Aorta (tissue), 5 donors: Measurements from ENCODE around the gene FMNL2. TPM values are rescaled to one million over a fixed set of nuclear protein-coding genes. Genes with fewer than 3 reads are reported as not detected.

Source experiments
- ATAC-seq: fragments of 200-7000 bp; cut with Tn5 transposase; one replicate; pipeline ENCODE4 v1.9.1; 2022; ENCODE audit warnings: moderate library complexity; ENCODE audit not compliant: low FRiP score
- DNase-seq, 2 donors: peaks; one replicate each; pipeline ENCODE4 v3.0.0-alpha.2; 2020
- H3K27ac ChIP-seq, 2 donors: one replicate each; pipeline ENCODE4 v1.5.1; 2013; ENCODE audit warnings: low read length in 2 of 2, mild to moderate bottlenecking in 2 of 2, moderate library complexity in 2 of 2, control low read depth in 1 of 2, inconsistent platforms in 1 of 2, low read depth in 1 of 2
- H3K27me3 ChIP-seq, 2 donors: one replicate each; pipeline ENCODE4 v1.6.1; 2013; ENCODE audit warnings: control low read depth in 1 of 2, low read length in 1 of 2, mild to moderate bottlenecking in 1 of 2, moderate library complexity in 1 of 2; ENCODE audit not compliant: insufficient read depth in 2 of 2, control insufficient read depth in 1 of 2
- H3K36me3 ChIP-seq, 2 donors: one replicate each; pipeline ENCODE4 v1.6.1; 2013; ENCODE audit warnings: control low read depth in 1 of 2, low read length in 1 of 2, mild to moderate bottlenecking in 1 of 2; ENCODE audit not compliant: insufficient read depth in 2 of 2, control insufficient read depth in 1 of 2
- H3K4me1 ChIP-seq, 2 donors: one replicate each; pipeline ENCODE4 v1.6.1; 2013; ENCODE audit warnings: low read length in 2 of 2, control low read depth in 1 of 2, mild to moderate bottlenecking in 1 of 2, moderate library complexity in 1 of 2; ENCODE audit not compliant: insufficient read depth in 2 of 2, control insufficient read depth in 1 of 2
- H3K4me3 ChIP-seq, 2 donors: one replicate each; pipeline ENCODE4 v1.5.1; 2013; ENCODE audit warnings: low read length in 2 of 2, control low read depth in 1 of 2, mild to moderate bottlenecking in 1 of 2
- H3K9me3 ChIP-seq: one replicate; pipeline ENCODE4 v1.6.1; 2013; ENCODE audit warnings: mild to moderate bottlenecking, low read length; ENCODE audit not compliant: control insufficient read depth
- WGBS, 2 donors: extraction: QIAGEN DNeasy Blood & Tissue Kit; methylation state at CpG; one replicate each; pipeline ENCODE4 v1.1.7; 2013; 5-methylcytosine and 5-hydroxymethylcytosine counted together
- intact Hi-C, 2 donors: fragments of 100-400 bp; cut with DNase I; formaldehyde crosslinking; loops; one replicate each; pipeline versions ENCODE4 v1.14.2 to v1.15.0; 2022
- polyA plus RNA-seq, 2 donors: library from polyadenylated mRNA; stranded (reverse); fragments of 200-250 nt; gene quantifications; one replicate each; pipeline ENCODE4 v1.2.3, GENCODE V29; 2013
- total RNA-seq, 2 donors: library from RNA; stranded (reverse); fragmentation: NEBNext Ultra II Directional; extraction: Animal tissue kit (Norgen Biotek cat#: 25700); gene quantifications; one replicate each; pipeline ENCODE4 v1.2.1, GENCODE V29; 2021
- donor health status: healthy with polysubstance abuse.
- donor health status: Bipolar disorder and iron deficiency.
- donor health status: DM: no; HTN: no; CAD: no.
- donor health status: DM: no; HTN: no; CAD: no.
- donor health status: DM: yes; HTN: yes; CAD: no.

The FMNL2 gene
- total and polyA plus RNA-seq, 4 donors: 10.7 to 55.1 (median 33.7) TPM

GRCh38 chr2:152585830-152586484, 251.0 kb downstream of the FMNL2 start:
- peak overlapping the region in 1 of 2 donors; percentile 36 for H3K27ac ChIP-seq
- ATAC-seq (peak; percentile 84), DNase-seq (peak in 1 of 2 donors; percentile 58)
- H3K4me3 ChIP-seq: no peak overlapping the region
- no peaks in the 10 kb centered on the region for H3K9me3 ChIP-seq
- peaks cover 9 to 10% of the 10 kb centered on the region in 2 donors for H3K4me1 ChIP-seq
- intact Hi-C loops: no loop called here
- no peaks in the 10 kb centered on the region for H3K36me3 ChIP-seq
- H3K27me3 ChIP-seq: no peaks in the 10 kb centered on the region
- WGBS, 2 donors: 30 to 31% methylated on average over 3 of the region's 3 CpGs

- H3K27ac ChIP-seq: no peak overlapping the region
- H3K4me1 ChIP-seq: peaks cover 9 to 10% of the 10 kb centered on the region in 2 donors
- intact Hi-C loops: no loop called here
- no peak overlapping the region for H3K4me3 ChIP-seq
- ATAC-seq (no peak), DNase-seq (no peak)
- no peaks in the 10 kb centered on the region for H3K36me3 ChIP-seq
- WGBS, 2 donors: 81 to 92% methylated on average over 7 of the region's 7 CpGs
- H3K27me3 ChIP-seq: no peaks in the 10 kb centered on the region
- no peaks in the 10 kb centered on the region for H3K9me3 ChIP-seq
Measured at GRCh38 chr2:152587187-152587947, 252.4 kb downstream of the FMNL2 start.

DNA sequence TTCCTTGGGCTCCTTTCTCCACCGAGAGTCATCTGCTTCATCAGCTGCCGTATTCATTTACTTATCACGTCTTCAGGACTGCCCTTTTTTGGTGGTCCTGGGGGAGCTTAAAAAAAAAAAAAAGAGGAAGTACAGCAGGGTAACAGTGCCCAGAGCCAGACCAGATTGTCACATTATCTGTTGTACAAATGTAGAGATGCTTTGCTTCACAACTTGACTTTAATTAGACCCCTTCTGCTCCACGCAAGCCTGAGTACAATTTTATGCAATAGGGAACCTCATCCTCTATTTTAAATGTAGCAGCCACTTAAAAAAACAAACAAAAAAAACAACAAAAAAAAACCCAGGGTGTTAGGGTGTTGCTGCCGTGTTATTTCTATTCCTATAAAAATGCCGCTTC, 254.0 kb downstream of the FMNL2 start:
- peaks cover 5 to 8% of the 10 kb centered on the region in 2 donors for H3K4me1 ChIP-seq
- no peaks in the 10 kb centered on the region for H3K9me3 ChIP-seq
- no peaks in the 10 kb centered on the region for H3K27me3 ChIP-seq
- 30 to 40% methylated on average over 6 of the region's 6 CpGs for WGBS, 2 donors
- no peaks in the 10 kb centered on the region for H3K36me3 ChIP-seq
- no peak for DNase-seq
- intact Hi-C loops: no loop called here
- ATAC-seq: no peak
- H3K27ac ChIP-seq: no peak overlapping the region
- H3K4me3 ChIP-seq: no peak overlapping the region

- no peak overlapping the region for H3K4me3 ChIP-seq
- peak overlapping the region; percentile 67 to 89 for H3K27ac ChIP-seq
- H3K27me3 ChIP-seq: no peaks in the 10 kb centered on the region
- H3K36me3 ChIP-seq: no peaks in the 10 kb centered on the region
- DNase-seq: peak in 1 of 2 donors; percentile 71
- ATAC-seq: peak; percentile 85
- H3K9me3 ChIP-seq: no peaks in the 10 kb centered on the region
- peaks cover 5 to 10% of the 10 kb centered on the region in 2 donors for H3K4me1 ChIP-seq
- intact Hi-C loops: no loop called here
- 17 to 20% methylated on average over 6 of the region's 6 CpGs for WGBS, 2 donors
Measured at GRCh38 chr2:152594022-152594766, 259.2 kb downstream of the FMNL2 start.

DNA sequence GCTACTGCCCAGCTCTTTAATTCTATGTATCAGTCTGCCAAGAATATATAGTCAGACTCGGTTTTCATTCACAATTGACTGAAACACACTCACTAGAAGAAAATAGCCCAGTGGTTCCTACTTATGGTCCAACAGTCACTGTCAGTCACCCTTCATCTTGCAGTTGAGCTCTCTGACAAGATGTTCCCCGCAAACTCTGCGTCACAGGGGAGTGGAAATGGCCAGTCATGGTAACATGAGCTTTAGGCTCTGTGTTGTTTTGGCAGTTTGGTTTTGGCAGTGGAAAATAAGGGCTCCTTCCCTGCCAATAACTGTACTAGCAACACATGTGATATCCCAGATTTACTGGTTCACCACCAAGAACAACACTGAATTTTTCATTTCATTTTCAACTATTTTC, 259.8 kb downstream of the FMNL2 start:
- H3K4me3 ChIP-seq: no peak overlapping the region
- intact Hi-C loops: no loop called here
- ATAC-seq: peak; percentile 91
- H3K27ac ChIP-seq: peak overlapping the region in 1 of 2 donors; percentile 89
- no peaks in the 10 kb centered on the region for H3K27me3 ChIP-seq
- DNase-seq: peak in 1 of 2 donors; percentile 80
- H3K36me3 ChIP-seq: no peaks in the 10 kb centered on the region
- WGBS, 2 donors: 1 to 7% methylated on average over 3 of the region's 3 CpGs
- H3K4me1 ChIP-seq: peaks cover 5 to 7% of the 10 kb centered on the region in 2 donors
- H3K9me3 ChIP-seq: no peaks in the 10 kb centered on the region

DNA sequence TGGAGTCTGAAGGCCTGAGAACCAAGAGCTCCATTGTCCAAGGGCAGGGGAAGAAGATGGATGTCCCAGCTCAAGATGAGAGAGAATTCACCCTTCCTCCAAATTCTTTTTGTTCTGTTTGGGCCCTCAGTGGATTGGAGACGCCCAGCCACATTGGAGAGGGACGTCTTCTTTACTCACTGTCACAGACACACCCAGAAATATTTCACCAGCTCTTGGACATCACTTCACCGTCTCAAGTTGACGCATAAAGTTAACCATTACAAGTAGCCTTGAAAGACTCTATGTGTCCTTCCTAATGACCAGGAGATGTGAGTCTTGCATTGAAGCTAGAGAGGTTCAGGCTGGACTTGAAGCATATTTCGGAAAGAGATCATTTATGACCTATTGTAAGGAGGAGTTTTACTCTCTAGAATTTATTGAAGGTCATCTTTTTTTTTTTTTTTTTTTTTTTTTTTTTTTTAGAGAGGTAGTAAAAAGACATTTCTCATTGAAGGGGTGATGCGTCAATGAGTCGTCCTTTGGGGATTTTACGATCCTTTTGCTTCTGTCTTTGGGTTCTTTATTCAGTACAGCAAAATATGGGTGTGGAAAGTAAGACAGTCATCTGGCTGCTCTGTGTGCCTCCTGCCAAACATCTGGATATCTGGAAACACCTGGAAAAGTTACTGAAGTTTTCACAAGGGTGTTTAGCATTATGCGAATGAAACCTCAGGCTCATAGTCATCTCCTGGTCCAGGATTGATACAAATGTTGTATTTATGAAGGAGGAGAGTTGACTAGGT, 264.2 kb downstream of the FMNL2 start:
- peaks cover 4 to 6% of the 10 kb centered on the region in 2 donors for H3K4me1 ChIP-seq
- WGBS, 2 donors: 96 to 98% methylated on average over 9 of the region's 9 CpGs
- ATAC-seq (no peak), DNase-seq (no peak)
- no peak overlapping the region for H3K27ac ChIP-seq
- intact Hi-C loops: no loop called here
- no peaks in the 10 kb centered on the region for H3K9me3 ChIP-seq
- H3K27me3 ChIP-seq: no peaks in the 10 kb centered on the region
- no peak overlapping the region for H3K4me3 ChIP-seq
- H3K36me3 ChIP-seq: no peaks in the 10 kb centered on the region

GRCh38 chr2:152600051-152600657, 265.2 kb downstream of the FMNL2 start:
- Histone ChIP-seq H3K4me1 (no peaks in the 10 kb centered on the region), H3K9me3 (no peaks in the 10 kb centered on the region), H3K27ac (no peak overlapping the region), H3K27me3 (no peaks in the 10 kb centered on the region), H3K36me3 (no peaks in the 10 kb centered on the region), H3K4me3 (no peak overlapping the region)
- 90 to 92% methylated on average over 6 of the region's 6 CpGs for WGBS, 2 donors
- no peak for ATAC-seq
- intact Hi-C loops: no loop called here
- no peak for DNase-seq

- 77 to 83% methylated on average over 2 of the region's 2 CpGs for WGBS, 2 donors
- no peaks in the 10 kb centered on the region for H3K36me3 ChIP-seq
- H3K27me3 ChIP-seq: no peaks in the 10 kb centered on the region
- intact Hi-C loops: no loop called here
- DNase-seq (no peak), ATAC-seq (no peak)
- H3K27ac ChIP-seq: no peak overlapping the region
- H3K9me3 ChIP-seq: no peaks in the 10 kb centered on the region
- no peaks in the 10 kb centered on the region for H3K4me1 ChIP-seq
- H3K4me3 ChIP-seq: no peak overlapping the region
Measured at GRCh38 chr2:152600697-152601096, 265.7 kb downstream of the FMNL2 start.
